Breast epithelium (tissue), 4 donors: ENCODE data around the gene UBIAD1. TPM values are rescaled to one million over a fixed set of nuclear protein-coding genes. Genes with fewer than 3 reads are reported as not detected.

Experiments used
- DNase-seq, 2 donors: peaks; one replicate each; pipeline ENCODE4 v3.0.0-alpha.2; 2019; ENCODE audit warnings: low spot score in 2 of 2
- H3K27ac ChIP-seq, 2 donors: fragments of 200-600 bp; sonication (generic) in 1 of 2; one replicate each; pipeline ENCODE4 v1.5.1; 2016 to 2019; ENCODE audit warnings: mild to moderate bottlenecking in 1 of 2
- H3K27me3 ChIP-seq, 2 donors: fragments of 200-600 bp; sonication (generic) in 1 of 2; one replicate each; pipeline versions ENCODE4 v1.5.1 to v1.6.0; 2017 to 2019; ENCODE audit warnings: control low read depth in 1 of 2, mild to moderate bottlenecking in 1 of 2
- H3K36me3 ChIP-seq: fragments of 200-600 bp; one replicate; pipeline ENCODE4 v1.5.1; 2019
- H3K4me1 ChIP-seq, 2 donors: fragments of 200-600 bp; sonication (generic); one replicate each; pipeline ENCODE4 v1.5.1; 2016 to 2019; ENCODE audit warnings: control low read depth in 1 of 2
- H3K4me3 ChIP-seq, 3 donors: fragments of 200-600 bp; sonication (generic); 1 replicate in 2 of 3; 2 replicates in 1 of 3; pipeline ENCODE4 v1.5.1; 2016 to 2019; ENCODE audit warnings: mild to moderate bottlenecking in 3 of 3, moderate library complexity in 2 of 3
- H3K9me3 ChIP-seq, 2 donors: fragments of 200-600 bp; sonication (generic) in 1 of 2; one replicate each; pipeline ENCODE4 v1.5.1; 2016 to 2019; ENCODE audit warnings: control low read depth in 1 of 2
- POLR2A ChIP-seq: fragments of 450-650 bp; IDR thresholded peaks from one replicate; pipeline ENCODE4 v1.6.1; 2016; ENCODE audit warnings: antibody characterized with exemption, mild to moderate bottlenecking, moderate library complexity
- POLR2AphosphoS5 ChIP-seq, 3 donors: sonication (generic); formaldehyde crosslinking; IDR thresholded peaks; one replicate each; pipeline ENCODE4 v1.6.1; 2017; ENCODE audit warnings: antibody characterized with exemption in 3 of 3
- intact Hi-C: fragments of 100-400 bp; cut with DNase I; formaldehyde crosslinking; loops from one replicate; pipeline ENCODE4 v1.15.1; 2023; ENCODE audit warnings: low total_unique reads
- total RNA-seq, 3 donors: library from RNA; depleted of rRNA; stranded (reverse); fragments of >200 nt; gene quantifications; one replicate each; pipeline ENCODE4 v1.1.0, GENCODE V29; 2016
- TF ChIP-seq, protein P1 (sequence below), 3 donors: fragments of 450-650 bp; IDR thresholded peaks; one replicate each; pipeline ENCODE4 v1.5.1; 2016 to 2017; ENCODE audit warnings: antibody characterized with exemption in 3 of 3, mild to moderate bottlenecking in 3 of 3, moderate library complexity in 3 of 3

Gene UBIAD1
- total RNA-seq, 3 donors from 2014 or later, result 13.4 to 20.6 (median 16.4) TPM

DNA sequence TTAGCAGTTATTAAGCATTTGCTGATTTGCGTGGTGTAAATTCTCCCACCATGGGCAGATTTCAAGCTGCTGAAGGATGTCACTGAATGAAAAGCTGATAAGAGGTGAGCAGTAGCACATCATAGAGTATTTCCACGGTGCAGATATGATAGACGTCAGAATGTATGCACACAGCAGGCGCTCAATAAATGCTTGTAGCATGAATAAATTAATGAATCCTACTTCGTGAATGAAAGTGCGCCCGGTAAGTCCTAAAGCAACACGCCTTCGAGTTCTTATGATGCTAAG, 510 bp upstream of the UBIAD1 start:
- TF ChIP-seq POLR2A, result no peak
- TF ChIP-seq, protein P1, sequence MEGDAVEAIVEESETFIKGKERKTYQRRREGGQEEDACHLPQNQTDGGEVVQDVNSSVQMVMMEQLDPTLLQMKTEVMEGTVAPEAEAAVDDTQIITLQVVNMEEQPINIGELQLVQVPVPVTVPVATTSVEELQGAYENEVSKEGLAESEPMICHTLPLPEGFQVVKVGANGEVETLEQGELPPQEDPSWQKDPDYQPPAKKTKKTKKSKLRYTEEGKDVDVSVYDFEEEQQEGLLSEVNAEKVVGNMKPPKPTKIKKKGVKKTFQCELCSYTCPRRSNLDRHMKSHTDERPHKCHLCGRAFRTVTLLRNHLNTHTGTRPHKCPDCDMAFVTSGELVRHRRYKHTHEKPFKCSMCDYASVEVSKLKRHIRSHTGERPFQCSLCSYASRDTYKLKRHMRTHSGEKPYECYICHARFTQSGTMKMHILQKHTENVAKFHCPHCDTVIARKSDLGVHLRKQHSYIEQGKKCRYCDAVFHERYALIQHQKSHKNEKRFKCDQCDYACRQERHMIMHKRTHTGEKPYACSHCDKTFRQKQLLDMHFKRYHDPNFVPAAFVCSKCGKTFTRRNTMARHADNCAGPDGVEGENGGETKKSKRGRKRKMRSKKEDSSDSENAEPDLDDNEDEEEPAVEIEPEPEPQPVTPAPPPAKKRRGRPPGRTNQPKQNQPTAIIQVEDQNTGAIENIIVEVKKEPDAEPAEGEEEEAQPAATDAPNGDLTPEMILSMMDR (IDR thresholded peaks at IDR 0.05), result no peak
- TF ChIP-seq POLR2AphosphoS5 (IDR thresholded peaks at IDR 0.05), result no peak
- peak overlapping the region; percentile 9 to 97 for H3K27ac ChIP-seq
- no peaks in the 10 kb centered on the region for H3K27me3 ChIP-seq
- H3K4me3 ChIP-seq, result peak overlapping the region; percentile 70 to 93 (median 83)
- H3K36me3 ChIP-seq, result no peaks in the 10 kb centered on the region
- no peak for DNase-seq
- no peaks in the 10 kb centered on the region for H3K9me3 ChIP-seq
- H3K4me1 ChIP-seq, result peaks cover 4 to 8% of the 10 kb centered on the region in 2 donors
- intact Hi-C loops, result no loop called here

- H3K27me3 ChIP-seq, result no peaks in the 10 kb centered on the region
- peak overlapping the region; percentile 70 to 93 (median 83) for H3K4me3 ChIP-seq
- no peaks in the 10 kb centered on the region for H3K36me3 ChIP-seq
- TF ChIP-seq POLR2AphosphoS5 (IDR thresholded peaks at IDR 0.05) (no peak), POLR2A (no peak)
- TF ChIP-seq, protein P1 (IDR thresholded peaks at IDR 0.05), result no peak
- H3K9me3 ChIP-seq, result no peaks in the 10 kb centered on the region
- peaks cover 4 to 8% of the 10 kb centered on the region in 2 donors for H3K4me1 ChIP-seq
- H3K27ac ChIP-seq, result peak overlapping the region; percentile 91 to 97
- intact Hi-C loops, result no loop called here
- DNase-seq, result no peak
Measured at GRCh38 chr1:11273595-11274234, 717 bp downstream of the UBIAD1 start.

DNA sequence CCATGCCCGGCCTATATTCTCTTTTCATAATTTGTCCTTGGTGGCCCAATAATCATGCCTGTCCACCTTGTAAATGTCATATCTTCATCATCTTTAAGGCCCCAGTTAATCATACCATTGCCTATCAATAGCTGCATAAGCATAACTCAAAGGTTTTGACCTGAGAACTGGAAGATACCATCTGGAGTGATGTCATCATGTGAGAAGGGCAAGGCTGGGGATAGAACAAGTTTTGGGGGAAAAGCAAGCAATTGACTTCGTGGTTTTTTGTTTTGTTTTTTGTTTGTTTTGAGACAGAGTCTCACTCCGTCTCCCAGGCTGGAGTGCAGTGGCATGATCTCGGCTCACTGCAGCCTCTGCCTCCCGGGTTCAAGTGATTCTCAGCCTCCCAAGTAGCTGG, 6.2 kb downstream of the UBIAD1 start:
- DNase-seq, result no peak
- Histone ChIP-seq H3K4me1 (peaks cover 4 to 8% of the 10 kb centered on the region in 2 donors), H3K36me3 (no peaks in the 10 kb centered on the region), H3K9me3 (no peaks in the 10 kb centered on the region), H3K27ac (no peak overlapping the region), H3K27me3 (no peaks in the 10 kb centered on the region), H3K4me3 (no peak overlapping the region)
- TF ChIP-seq, protein P1 (IDR thresholded peaks at IDR 0.05), result no peak
- TF ChIP-seq POLR2AphosphoS5 (IDR thresholded peaks at IDR 0.05) (no peak), POLR2A (no peak)
- intact Hi-C loops, result no loop called here

GRCh38 chr1:11279630-11280029, 6.6 kb downstream of the UBIAD1 start:
- peaks cover 4 to 6% of the 10 kb centered on the region in 2 donors for H3K4me1 ChIP-seq
- H3K36me3 ChIP-seq, result no peaks in the 10 kb centered on the region

GRCh38 chr1:11280719-11281376, 7.8 kb downstream of the UBIAD1 start:
- no peak overlapping the region for H3K27ac ChIP-seq

More at GRCh38 chr1:11279630-11280029, 6.6 kb downstream of the UBIAD1 start:
- Histone ChIP-seq H3K4me3 (no peak overlapping the region), H3K27ac (no peak overlapping the region), H3K9me3 (no peaks in the 10 kb centered on the region), H3K27me3 (no peaks in the 10 kb centered on the region)
- TF ChIP-seq POLR2AphosphoS5 (IDR thresholded peaks at IDR 0.05), result no peak
- no peak for TF ChIP-seq POLR2A
- TF ChIP-seq, protein P1 (IDR thresholded peaks at IDR 0.05), result no peak
- intact Hi-C loops, result no loop called here
- DNase-seq, result no peak

More at GRCh38 chr1:11280719-11281376, 7.8 kb downstream of the UBIAD1 start:
- Histone ChIP-seq H3K4me3 (no peak overlapping the region), H3K4me1 (no peaks in the 10 kb centered on the region), H3K36me3 (no peaks in the 10 kb centered on the region), H3K9me3 (no peaks in the 10 kb centered on the region), H3K27me3 (no peaks in the 10 kb centered on the region)
- DNase-seq, result no peak
- intact Hi-C loops, result no loop called here
- TF ChIP-seq POLR2AphosphoS5 (IDR thresholded peaks at IDR 0.05), result no peak
- no peak for TF ChIP-seq POLR2A
- TF ChIP-seq, protein P1 (IDR thresholded peaks at IDR 0.05), result no peak
